ENCODE data around the gene GPR55. TPM values are rescaled to one million over a fixed set of nuclear protein-coding genes. Genes with fewer than 3 reads are reported as not detected.
A peak's percentile ranks its signal among the peaks of the same experiment; 100 is the strongest.

GPR55 gene
- total and polyA plus RNA-seq, 2 of the 4 experiments (the other 2 are of a cell fraction) = 0.03 TPM; not detected in 1

DNA sequence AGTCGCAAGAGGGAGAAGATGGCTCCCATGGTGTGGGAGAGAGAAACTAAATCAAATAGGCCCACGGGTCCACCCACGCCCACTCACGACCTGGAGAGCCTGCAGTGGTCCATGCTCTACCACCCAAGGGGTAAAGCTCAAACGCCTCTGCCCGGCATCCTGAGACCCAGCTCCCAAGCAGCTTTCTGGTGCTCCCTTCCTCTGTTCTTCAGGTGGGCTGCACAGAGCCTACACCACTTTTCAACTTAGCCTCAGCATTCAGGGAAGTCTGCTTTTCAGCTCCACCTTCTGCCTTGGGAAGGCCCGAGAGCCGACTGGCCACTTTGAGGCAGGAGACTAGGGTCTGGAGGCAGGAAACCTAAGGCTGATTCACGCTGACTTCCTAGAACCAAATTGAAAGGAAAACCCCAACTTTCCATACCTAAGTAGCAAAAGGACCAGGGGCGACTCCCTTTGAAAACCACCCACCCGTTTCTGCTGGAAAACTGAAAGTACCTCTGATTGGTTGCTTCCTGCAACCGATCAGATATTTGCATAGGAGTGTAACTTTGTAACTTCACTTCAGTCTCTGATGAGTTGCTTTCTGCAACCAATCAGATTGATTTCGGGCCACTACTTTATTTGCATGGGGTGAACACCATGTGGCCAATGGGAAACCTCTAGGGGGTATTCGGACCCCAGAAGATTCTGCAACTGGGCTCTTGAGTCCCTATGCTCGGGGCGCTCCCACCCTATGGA lies 44.0 kb upstream of the GPR55 start:
- no peak overlapping the region for H2BK15ac ChIP-seq (ENCODE audit: low read depth, low read length)
- no peaks in the 10 kb centered on the region for H3K9me3 ChIP-seq (ENCODE audit: control insufficient read depth, insufficient read depth, low read length)
- no peak overlapping the region for H3K23ac ChIP-seq (ENCODE audit: low read depth, low read length)
- 60% methylated on average over 1 of the region's 16 CpGs; no CpG with 5 or more reads in 1 of the 2 experiments for WGBS, 2 experiments (ENCODE audit: extremely low coverage in 2 of 2, insufficient read length in 1 of 2)
- H3K27ac ChIP-seq (ENCODE audit: insufficient read depth, low read length) = no peak overlapping the region
- H2AK5ac ChIP-seq (ENCODE audit: low read depth, low read length) = no peak overlapping the region
- 0 out of 2 replicates have a peak, but pooled peaks cover 2% of the 10 kb centered on the region for H3K4me1 ChIP-seq (ENCODE audit: control insufficient read depth, insufficient read depth, low read length)
- H4K5ac ChIP-seq (ENCODE audit: low read depth, low read length) = no peak overlapping the region
- no peak overlapping the region for H2BK20ac ChIP-seq (ENCODE audit: low read depth, low read length)
- H3K27me3 ChIP-seq (ENCODE audit: control insufficient read depth, insufficient read depth, low read length) = peaks cover 4% of the 10 kb centered on the region
- intact Hi-C loops (cut with micrococcal nuclease) = no loop called here
- dilution Hi-C loops (cut with HindIII; ENCODE audit: low sequenced_read_pairs, unreplicated experiment) = no loop called here
- no peak overlapping the region for H2BK5ac ChIP-seq (ENCODE audit: low read depth, low read length, poor library complexity, severe bottlenecking)
- no peak overlapping the region for H2AK9ac ChIP-seq (replicated peaks; ENCODE audit: low read depth, low read length, poor library complexity)
- BruUV-seq (replicated peaks) = no TSS peak
- no peak overlapping the region for H3K9ac ChIP-seq (ENCODE audit: low read depth, low read length)
- no peak overlapping the region for H4K91ac ChIP-seq (ENCODE audit: insufficient read depth, low read depth, low read length)
- H3K14ac ChIP-seq (replicated peaks; ENCODE audit: low read depth, low read length) = no peak overlapping the region
- CTCF ChIA-PET = no interaction called here
- 0 out of 2 replicates have a peak overlapping the region, but pooled peaks have one; percentile 11 for H3K4me3 ChIP-seq (ENCODE audit: insufficient read depth, low read depth, low read length)
- in situ Hi-C loops (cut with MboI; ENCODE audit: low sequenced_read_pairs) = no loop called here
- peak overlapping the region; percentile 45 for H3K4me2 ChIP-seq (ENCODE audit: low read depth, low read length)
- no peak overlapping the region for H3K56ac ChIP-seq (ENCODE audit: extremely low read depth, insufficient read depth, low read length)
- H2BK120ac ChIP-seq (ENCODE audit: low read depth, low read length) = no peak overlapping the region
- H4K20me1 ChIP-seq (ENCODE audit: insufficient read depth, low read length) = no peaks in the 10 kb centered on the region
- DNase-seq (no peak), ATAC-seq (ENCODE audit: low read depth) (no peak)
- no peak overlapping the region for H3K4ac ChIP-seq (ENCODE audit: low read depth, low read length)
- no peaks in the 10 kb centered on the region for H3K9me1 ChIP-seq (ENCODE audit: insufficient read depth, low read length)
- H2AFZ ChIP-seq (replicated peaks; ENCODE audit: low read length, poor library complexity) = peak overlapping the region; percentile 26
- POLR2A ChIA-PET (ENCODE audit: unreplicated experiment) = no interaction called here
- TF ChIP-seq RFX5 (IDR thresholded peaks at IDR 0.05; ENCODE audit: low read depth, low read length) (no peak), CHD1 (IDR thresholded peaks at IDR 0.05; ENCODE audit: low read depth, low read length) (no peak), CTCF (conservative IDR thresholded peaks at IDR 0.05; ENCODE audit: low read depth, low read length) (no peak), NFE2L2 (IDR thresholded peaks at IDR 0.05; ENCODE audit: low read depth, low read length) (no peak), CEBPB (IDR thresholded peaks at IDR 0.05; ENCODE audit: low read depth, low read length) (no peak), USF2 (IDR thresholded peaks at IDR 0.05; ENCODE audit: low read depth, low read length) (no peak), SMC3 (IDR thresholded peaks at IDR 0.05; ENCODE audit: low read depth, low read length) (no peak), MXI1 (IDR thresholded peaks at IDR 0.05; ENCODE audit: borderline replicate concordance, low read depth, low read length) (no peak), BHLHE40 (IDR thresholded peaks at IDR 0.05; ENCODE audit: low read depth, low read length) (no peak), MAZ (IDR thresholded peaks at IDR 0.05; ENCODE audit: borderline replicate concordance, low read depth, low read length) (no peak), RAD21 (IDR thresholded peaks at IDR 0.05; ENCODE audit: low read length) (no peak), POLR2A (IDR thresholded peaks at IDR 0.05; ENCODE audit: low read depth, low read length) (no peak), RCOR1 (IDR thresholded peaks at IDR 0.05; ENCODE audit: insufficient replicate concordance, low read length) (no peak), FOS (IDR thresholded peaks at IDR 0.05; ENCODE audit: low read depth, low read length) (no peak), MAFK (IDR thresholded peaks at IDR 0.05; ENCODE audit: low read depth, low read length) (no peak)
- TF ChIP-seq, protein P1, sequence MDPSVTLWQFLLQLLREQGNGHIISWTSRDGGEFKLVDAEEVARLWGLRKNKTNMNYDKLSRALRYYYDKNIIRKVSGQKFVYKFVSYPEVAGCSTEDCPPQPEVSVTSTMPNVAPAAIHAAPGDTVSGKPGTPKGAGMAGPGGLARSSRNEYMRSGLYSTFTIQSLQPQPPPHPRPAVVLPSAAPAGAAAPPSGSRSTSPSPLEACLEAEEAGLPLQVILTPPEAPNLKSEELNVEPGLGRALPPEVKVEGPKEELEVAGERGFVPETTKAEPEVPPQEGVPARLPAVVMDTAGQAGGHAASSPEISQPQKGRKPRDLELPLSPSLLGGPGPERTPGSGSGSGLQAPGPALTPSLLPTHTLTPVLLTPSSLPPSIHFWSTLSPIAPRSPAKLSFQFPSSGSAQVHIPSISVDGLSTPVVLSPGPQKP (IDR thresholded peaks at IDR 0.05; ENCODE audit: borderline replicate concordance, low read depth, low read length) = no peak
- H4K8ac ChIP-seq (ENCODE audit: low read depth in 2 of 2, low read length in 2 of 2) = no peak overlapping the region
- H3K79me1 ChIP-seq (ENCODE audit: low read depth in 1 of 2, low read length in 2 of 2) = no peaks in the 10 kb centered on the region
- no peak overlapping the region for H3K18ac ChIP-seq (ENCODE audit: low read depth, low read length)
- H3K36me3 ChIP-seq (ENCODE audit: control insufficient read depth, insufficient read depth, low read length) = no peaks in the 10 kb centered on the region

All from IMR-90 (cell line).